ENCODE measurements around the gene ZFP57.
"Not testable (repeated sequence)": the region's sequence is repeated elsewhere in the genome, so short reads cannot be mapped to it uniquely, and the experiment has no call there.

Gene ZFP57

DNA sequence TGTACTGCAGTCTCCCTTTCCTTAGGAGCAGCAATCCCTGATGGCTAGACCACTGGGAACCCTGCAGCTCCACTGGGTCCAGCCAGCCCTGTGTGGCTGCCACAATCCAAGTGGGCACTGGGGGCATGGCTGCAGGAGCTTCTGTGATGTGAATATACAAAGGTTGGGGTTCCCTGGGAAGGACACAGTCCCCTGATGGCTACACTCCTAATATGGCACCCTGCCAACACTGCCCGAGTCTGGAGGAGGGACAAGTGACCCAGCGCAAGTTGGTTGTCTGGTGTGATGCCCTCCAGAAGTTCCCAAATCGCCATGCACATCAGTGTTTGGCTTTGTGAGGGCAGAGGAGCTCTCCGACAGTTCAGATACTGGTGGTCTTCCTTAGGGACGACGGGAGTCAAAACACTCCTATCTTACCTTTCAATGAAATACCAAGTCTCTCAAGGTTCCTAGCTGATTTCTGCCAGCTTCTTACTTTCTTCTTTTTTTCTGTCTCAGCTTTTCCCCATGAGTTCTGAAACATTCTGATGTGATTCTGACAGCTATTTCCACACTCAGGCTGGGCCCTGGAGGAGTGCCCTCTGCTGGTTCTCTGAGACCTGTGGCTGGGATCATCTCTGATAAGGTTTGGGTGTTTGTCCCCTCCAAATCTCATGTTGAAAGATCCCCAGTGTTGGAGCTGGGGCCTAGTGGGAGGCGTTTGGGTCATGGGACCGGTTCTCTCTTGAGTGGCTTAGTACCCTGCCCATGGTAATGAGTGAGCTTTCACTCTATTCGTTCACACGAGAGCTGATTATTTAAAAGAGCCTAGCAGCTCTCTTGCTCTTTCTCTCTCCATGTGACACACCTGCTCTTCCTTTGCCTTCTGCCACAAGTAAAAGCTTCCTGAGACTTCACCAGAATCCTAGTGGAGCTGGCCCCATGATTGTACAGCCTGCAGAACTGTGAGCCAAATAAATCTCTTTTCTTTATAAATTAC is 15.5 kb upstream of the ZFP57 start:
- DNase-seq (ENCODE audit: low read depth in 1 of 2, low spot score in 1 of 2) = no peak

DNA sequence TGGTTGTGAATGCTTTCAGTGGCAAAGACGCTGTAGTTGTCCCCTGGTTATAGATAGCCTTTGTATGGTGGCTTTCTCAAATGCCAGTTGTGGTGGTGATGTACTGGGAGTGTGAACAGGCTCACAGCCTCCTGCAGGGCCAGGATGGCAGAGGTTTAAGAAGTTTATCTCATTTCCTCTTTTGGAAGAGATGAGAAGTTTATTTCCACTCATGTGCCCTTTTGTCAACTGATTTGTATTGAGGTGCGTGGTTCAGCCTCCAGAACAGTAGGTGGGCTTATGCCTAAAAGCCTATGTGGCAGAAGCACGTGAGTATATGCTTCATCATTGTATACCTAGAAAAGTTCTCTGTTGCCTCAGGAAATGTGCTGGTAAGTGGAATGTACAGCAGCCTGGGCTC is 13.7 kb upstream of the ZFP57 start:
- no peak for DNase-seq (ENCODE audit: low read depth in 1 of 2, low spot score in 1 of 2)

DNA sequence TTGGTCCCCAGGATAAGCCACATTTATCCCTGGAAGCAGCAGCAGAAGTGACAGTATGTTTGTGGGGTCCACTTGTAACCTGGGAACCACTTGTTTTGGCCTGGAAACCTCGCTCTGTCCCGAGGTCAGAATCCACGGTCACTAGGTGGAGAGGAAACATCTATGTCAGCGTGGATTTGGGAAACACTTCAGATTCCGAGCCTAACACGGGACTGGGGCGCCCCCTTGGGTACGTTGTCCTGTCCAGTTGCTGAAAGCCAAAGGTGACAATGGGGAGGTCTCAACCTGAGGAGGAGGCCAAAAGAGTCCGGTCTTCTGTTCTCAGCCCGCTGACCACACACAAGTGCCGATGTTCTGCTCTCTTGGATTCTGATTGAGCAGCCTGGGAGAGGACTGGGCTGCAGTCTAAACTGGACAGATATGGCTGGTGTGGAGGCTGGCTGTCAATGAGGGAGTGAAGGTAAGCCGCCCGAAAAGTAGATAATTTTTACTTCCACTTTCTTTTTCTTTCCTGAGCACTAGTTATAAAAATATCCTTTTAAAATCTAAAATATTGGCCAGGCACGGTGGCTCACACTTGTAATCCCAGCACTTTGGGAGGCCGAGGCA is 4.9 kb upstream of the ZFP57 start:
- no peak for DNase-seq (ENCODE audit: low read depth in 1 of 2, low spot score in 1 of 2)

DNA sequence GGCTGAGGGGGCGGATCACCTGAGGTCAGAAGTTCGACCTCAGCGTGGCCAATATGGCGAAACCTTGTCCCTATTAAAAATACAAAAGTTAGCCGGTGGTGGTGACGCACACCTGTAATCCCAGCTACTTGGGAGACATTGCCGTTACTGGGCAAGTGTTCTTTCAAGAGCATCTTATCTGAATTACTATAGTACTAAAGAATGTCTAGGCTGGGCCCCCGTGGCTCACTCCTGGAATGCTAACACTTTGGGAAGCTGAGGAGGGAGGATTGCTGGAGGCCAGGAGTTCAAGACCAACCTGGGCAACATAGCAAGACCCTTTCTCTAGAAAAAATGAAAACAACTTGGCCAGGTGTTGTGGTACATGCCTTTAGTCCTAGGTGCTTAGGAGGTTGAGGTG is 859 bp upstream of the ZFP57 start:
- DNase-seq (ENCODE audit: low read depth in 1 of 2, low spot score in 1 of 2) = no peak

DNA sequence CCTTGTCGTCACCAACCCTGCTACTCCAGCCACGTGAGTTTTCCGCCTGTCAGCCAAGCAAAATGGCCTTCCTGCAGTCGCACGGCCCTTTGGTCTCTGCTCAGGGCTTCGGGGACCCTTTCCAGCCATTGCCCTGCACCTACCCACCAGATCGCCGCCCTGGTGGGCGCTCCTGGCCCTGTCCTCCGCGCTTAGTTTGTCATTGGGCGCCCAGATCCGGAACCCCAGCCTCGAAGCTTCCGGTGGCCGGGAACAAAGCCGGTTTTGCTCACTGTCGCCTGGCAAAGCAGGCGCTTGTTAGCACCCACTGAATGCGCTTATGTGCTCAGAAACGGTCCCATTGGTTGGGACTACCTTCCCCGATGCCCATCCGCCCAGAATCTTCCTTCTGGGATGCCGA is 536 bp downstream of the ZFP57 start:
- DNase-seq (ENCODE audit: low read depth in 1 of 2, low spot score in 1 of 2) = no peak

DNA sequence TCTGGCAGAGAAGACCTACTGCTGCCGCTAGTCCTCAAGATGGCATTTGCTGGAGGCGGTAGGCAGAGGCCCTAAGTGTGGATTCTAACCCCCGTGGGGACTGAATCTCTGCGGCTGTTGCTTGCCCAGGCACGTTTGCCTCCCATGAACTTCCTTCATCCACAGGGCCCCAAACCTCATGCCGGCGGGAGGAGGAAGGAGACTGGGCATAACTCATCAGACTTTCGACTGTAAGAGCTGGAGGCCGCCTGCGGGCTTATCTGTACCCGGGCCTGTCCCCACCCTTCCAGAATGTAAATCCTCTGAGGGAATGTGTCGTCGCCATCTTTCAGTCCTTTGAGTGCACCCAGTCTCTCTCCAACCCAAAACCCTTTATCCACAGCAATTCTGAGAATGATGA is 990 bp downstream of the ZFP57 start:
- DNase-seq (ENCODE audit: low read depth in 1 of 2, low spot score in 1 of 2) = no peak

DNA sequence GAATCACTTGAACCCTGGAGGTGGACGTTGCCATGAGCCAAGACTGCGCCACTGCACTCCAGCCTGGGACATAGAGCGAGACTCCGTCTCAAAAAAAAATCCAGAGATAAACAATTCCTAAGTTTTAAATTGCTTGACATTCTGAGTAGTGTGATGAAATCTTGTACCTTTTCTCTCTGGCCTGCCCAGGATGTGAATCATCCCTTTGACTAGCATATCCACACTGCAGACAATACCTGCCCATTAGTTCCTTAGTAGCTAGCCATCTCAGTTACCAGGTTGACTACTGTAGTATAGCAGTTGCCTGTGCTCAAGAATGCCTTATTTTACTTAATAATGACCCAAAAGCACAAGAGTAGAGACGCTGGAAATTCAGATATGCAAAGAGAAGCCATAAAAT is 2.8 kb downstream of the ZFP57 start:
- no peak for DNase-seq (ENCODE audit: low read depth in 1 of 2, low spot score in 1 of 2)

DNA sequence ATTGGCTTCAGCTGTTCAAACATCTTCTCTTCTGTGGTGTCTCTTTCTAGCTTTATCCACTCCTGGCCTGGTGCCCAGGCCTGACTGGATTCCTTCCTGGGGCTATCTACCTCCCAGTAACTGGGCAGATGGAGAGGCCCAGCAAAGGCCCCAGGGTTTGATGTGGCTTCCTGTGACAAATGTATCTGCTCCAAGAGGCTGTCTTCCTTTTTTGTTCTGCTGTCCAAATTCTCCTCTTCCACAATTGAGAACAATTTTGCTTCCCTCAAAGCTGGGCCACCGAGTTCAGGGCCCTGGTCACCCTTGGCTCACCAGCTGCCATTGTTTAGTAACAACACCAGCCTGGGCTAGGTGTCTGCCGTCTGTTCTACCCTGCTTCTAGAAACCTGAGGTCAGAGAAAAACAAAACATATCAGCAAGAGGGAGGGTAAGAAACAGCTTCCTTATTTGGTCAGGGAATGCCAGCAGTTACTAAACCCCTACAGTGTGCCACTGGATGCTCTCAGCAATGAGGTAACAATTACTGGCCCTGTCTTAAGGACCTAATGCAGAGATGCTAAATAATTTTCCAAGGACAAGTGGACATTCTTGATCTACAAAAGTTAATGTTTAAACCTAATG is 3.9 kb downstream of the ZFP57 start:
- no peak for DNase-seq (ENCODE audit: low read depth in 1 of 2, low spot score in 1 of 2)

DNA sequence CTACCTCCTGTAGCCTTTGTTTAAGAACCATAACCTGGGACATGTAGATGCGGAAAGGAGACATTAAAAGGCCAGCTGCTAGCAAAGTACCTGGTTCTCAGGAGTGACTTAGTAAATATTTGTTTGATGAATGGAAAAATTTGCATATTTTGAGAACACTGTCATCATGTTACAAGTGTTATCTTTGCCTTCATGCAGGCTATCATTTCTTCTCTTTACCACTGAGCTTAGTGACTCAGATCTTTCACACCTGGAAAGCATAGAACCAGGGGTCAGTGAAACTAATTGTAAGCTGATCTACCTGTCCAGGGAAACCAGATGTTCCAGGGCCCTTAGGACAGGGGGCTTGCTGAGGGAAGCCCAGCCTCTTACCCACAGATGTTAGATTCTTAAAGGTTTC is 5.4 kb downstream of the ZFP57 start:
- DNase-seq (ENCODE audit: low read depth in 1 of 2, low spot score in 1 of 2) = no peak

DNA sequence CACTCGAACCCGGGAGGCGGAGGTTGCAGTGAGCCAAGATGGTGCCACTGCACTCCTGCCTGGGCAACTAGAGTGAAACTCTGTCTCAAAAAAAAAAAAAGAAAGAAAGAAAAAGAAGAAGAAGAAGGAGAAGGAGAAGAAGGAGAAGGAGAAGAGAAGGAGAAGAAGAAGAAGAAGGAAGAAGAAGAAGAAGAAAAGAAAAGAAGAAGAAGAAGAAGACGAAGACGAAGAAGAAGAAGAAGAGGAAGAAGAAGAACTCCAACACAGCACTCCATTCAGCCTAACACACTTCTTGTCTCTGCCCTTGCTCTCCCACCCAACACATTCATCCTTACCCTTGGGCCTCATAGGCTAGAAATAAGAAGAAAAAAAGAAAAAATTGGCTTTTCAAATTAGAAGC is 6.9 kb downstream of the ZFP57 start:
- no peak for DNase-seq (ENCODE audit: low read depth in 1 of 2, low spot score in 1 of 2)

DNA sequence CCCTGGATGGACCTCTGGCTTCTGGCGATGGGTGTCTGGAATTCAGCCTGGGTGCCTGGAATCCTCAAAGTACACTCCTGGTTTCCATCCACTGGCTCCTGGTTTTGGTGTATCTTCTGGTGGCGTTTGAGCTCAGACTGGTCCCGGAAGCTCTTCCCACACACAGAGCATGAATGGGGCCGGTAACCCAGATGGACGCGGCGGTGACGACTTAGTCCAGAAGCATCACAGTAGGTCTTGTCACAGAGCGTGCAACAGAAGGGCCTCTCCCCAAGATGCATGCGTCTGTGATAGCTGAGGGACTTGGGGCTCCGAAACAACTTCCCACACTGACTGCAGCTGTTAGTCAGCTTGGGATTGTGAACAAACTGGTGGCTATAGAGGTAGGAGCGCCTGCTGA is 7.8 kb downstream of the ZFP57 start:
- no peak for DNase-seq (ENCODE audit: low read depth in 1 of 2, low spot score in 1 of 2)

DNA sequence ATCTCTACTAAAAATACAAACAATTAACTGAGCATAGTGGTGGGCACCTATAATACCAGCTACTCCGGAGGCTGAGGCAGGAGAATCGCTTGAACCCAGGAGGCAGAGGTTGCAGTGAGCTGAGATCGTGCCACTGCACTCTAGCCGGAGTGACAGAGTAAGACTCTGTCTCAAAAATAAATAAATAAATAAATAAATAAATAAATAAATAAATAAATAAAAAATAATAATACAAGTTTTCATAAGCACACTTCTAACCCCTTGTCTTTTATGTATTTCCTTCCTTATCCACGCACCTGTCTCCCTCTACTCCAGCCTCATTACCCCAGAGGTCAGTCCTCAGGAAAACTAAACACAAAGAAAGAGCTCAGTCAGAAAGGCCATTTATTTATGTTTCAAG is 8.8 kb downstream of the ZFP57 start:
- not testable (repeated sequence) for DNase-seq (ENCODE audit: low read depth in 1 of 2, low spot score in 1 of 2)

DNA sequence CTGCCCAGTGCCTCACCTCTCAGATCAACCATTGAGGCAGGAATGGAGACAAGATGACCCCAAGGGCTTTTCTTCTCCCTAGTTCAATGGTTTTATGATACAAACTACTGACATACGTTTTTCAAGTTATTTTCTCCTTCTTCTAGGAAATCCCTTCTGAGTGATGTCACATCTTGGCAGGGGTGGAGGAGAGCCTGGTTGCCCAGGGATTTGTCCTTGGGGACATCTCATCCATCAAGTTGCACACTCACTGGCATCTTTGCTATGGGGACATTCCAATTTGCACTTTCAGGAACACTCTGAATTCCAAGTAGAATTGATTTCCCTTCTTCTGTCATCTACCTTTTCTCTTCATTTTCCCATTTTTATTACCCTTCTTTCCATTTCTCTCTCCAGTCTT is 9.9 kb downstream of the ZFP57 start:
- DNase-seq (ENCODE audit: low read depth in 1 of 2, low spot score in 1 of 2) = no peak

DNA sequence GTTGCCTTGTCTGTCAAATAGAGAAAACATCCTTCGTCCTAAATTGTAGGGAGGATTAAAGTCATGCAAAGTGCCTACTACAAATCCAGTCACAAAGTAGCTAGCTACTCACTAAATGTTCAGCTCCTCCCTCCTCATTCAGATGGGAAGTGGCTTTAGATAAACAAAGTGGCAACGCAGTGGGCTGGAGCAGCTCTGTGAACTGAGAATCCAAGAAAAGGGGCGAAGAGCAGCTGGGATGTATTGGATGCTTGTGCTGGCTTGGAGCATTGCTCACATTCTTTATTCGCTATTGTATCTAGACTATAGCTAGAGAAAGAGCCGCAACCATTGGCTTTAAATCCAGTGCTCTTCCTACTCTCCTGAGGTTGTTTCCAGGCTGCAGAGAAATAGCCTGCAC is 13.8 kb downstream of the ZFP57 start:
- no peak for DNase-seq (ENCODE audit: low read depth in 1 of 2, low spot score in 1 of 2)

DNA sequence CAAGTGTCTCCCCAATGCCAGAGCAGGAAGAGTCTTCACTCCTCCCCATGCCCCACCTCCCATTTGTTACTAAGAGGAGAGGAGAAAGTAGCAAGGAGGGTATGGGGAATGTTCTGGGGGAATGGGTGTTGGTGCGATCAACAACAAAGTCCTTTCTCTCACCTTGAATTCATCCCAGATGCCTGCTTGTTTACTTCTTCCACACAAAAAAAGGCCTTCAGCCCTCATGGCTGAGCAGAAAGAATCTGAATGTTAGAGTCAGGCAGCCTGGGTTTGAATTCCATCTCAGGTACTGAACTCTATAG is 14.2 kb downstream of the ZFP57 start:
- no peak for DNase-seq (ENCODE audit: low read depth in 1 of 2, low spot score in 1 of 2)

DNA sequence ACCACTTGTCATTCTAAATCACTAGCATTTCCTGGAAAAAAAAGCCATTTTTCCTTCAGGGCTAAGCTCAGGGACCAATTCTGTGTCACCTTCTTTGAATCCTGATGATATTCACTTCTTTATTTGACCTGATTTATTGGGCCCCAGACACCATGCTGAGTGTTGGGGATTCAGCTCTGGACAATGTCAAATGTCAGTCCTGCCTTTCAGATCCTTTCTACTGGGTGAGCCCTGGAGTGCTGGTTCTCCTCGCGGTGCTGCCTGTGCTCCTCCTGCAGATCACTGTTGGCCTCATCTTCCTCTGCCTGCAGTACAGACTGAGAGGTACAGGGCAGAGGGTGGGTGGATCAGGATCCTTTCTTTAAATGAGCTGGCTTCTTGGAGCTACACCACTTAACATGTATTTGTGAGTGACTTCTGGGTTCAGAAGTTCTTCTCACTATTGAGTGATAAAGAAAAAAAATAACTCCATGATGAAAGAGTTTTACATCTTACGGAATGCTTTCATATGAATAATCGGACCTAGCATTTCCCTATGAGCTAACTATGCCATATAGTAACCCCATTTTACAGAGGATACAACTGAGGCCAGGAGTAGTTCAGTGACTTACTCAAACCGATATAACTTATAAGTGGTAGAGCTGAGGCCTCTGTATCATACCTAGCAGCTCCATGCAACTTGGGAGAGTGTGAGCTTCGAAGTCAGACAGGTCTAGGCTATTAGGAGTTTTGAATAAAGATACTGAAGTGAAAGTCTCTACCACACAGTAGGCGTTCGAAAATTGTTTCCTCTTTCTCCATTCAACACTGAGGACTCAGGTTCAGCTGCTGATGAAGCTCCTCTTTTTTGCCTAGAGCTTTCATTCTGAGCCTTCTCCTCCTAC is 14.8 kb downstream of the ZFP57 start:
- DNase-seq (ENCODE audit: low read depth in 1 of 2, low spot score in 1 of 2) = no peak

DNA sequence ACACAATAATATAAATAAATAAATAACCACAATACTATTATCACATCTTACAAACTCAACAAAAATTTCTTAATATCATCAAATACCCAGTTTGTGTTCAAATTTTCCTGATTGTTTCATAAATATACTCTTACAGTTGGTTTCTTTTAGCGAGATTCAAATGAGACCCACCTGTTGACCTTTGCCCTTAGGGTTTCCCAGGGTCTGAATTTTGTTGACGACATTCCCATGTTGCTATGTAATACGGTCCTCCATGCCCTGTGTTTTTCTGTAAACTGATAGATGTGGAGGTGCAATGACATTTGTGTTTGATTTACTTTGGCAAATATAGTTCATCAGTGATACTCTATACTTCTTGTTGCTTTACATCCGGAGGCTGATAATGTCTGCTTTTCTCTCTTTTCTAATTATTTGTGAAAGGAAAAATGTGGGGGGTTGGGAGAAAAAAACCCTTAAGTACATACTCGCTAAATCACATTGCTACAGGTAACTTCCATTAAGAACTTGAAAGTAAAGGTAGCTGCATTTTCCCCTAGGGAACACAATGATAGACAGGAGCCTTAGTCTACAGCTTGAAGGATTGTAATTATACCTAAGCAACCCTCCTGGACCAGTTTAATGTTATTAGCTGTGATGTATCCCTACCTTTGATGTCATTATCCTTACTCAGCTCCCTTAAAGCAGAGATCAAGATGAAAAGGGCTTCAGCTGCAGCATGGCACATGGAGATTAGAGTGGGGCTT is 17.5 kb downstream of the ZFP57 start:
- DNase-seq (ENCODE audit: low read depth in 1 of 2, low spot score in 1 of 2) = no peak

DNA sequence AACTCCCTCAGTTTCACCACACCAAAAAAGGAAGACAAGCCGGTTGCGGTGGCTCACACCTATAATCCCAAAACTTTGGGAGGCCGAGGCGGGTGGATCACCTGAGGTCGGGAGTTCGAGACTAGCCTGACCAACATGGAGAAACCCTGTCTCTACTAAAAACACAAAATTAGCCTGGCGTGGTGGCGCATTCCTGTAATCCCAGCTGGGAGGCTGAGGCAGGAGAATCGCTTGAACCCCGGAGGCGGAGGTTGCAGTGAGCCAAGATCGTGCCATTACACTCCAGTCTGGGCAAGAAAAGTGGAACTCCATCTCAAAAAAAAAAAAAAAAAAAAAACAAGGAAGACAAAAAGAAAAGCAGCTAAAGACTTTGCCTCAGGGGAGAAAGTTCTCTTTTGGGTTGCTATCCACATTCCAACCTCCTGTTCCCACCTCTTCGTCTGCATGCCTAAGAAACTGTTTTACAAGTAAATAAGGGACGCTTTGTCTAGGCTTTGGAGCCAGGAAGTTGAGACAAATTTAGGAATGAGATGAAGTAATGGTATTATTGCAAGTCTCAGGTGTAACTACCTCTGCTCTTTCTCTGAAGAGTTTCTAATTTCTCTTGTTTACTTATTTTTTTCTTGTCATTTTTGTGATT is 19.3 kb downstream of the ZFP57 start:
- DNase-seq (ENCODE audit: low read depth in 1 of 2, low spot score in 1 of 2) = not testable (repeated sequence)

DNA sequence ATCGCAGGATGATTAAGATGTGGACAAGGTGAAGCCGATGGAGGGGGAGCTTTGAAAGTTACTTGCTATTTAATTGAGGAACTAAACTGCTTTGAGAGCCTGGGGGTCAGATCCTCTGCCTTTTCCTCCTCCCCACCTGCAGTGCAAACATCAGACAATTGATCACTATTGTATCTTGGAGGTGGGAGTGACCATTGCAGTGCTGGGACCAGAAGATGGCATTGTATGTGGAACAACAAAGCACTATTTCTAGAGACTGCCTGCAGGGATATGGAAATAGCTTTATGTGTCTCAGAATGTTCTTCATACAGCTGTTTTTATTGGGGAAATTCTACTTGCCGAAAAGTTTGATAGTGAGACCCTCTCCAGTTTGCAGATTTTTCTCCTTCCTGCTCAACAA is 19.9 kb downstream of the ZFP57 start:
- DNase-seq (ENCODE audit: low read depth in 1 of 2, low spot score in 1 of 2) = no peak

DNA sequence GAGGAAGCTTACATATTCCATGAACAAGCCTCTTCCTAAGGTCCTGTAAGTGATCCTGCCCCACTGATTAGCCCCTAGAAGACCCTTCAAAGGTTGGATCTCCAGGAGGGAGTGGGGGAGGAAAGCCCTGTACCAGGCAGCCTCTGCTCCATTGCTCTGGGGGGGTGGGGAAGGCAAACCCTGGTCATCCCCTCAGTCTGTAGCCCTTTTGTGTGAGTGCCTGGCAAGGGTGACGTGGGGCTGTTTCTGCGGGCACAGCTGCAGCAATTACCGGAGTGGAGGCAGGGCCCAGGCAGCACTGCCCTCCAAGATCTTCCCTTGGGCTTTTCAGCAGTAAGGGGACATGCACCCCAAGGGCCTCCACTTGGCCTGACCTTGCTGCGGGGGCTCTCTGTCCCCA is 24.2 kb downstream of the ZFP57 start, which contains the start of gene MOG:
TSS of gene MOG (plus strand) at position 295 of the 400 bp plus-strand sequence. CDS start 118 bp downstream, outside the sequence.
- DNase-seq (ENCODE audit: low read depth in 1 of 2, low spot score in 1 of 2) = no peak
